Stomach (tissue), 4 donors: ENCODE measurements around the gene MESD.

Experiments used
- CTCF ChIP-seq, 7 experiments: fragments of 450-650 bp in 4 of 7; fragments of 200-600 bp in 3 of 7; sonication (generic) in 3 of 7; IDR thresholded peaks; one replicate each; pipeline ENCODE4 v1.5.1; 2016 to 2019; ENCODE audit warnings: antibody characterized with exemption in 7 of 7, control low read depth in 2 of 7, mild to moderate bottlenecking in 1 of 7
- EP300 ChIP-seq: sonication (generic); formaldehyde crosslinking; IDR thresholded peaks from one replicate; pipeline ENCODE4 v1.6.1; 2017; ENCODE audit warnings: antibody characterized with exemption
- POLR2A ChIP-seq, 4 donors: fragments of 450-650 bp; IDR thresholded peaks; one replicate each; pipeline ENCODE4 v1.6.1; 2016; ENCODE audit warnings: antibody characterized with exemption in 4 of 4, control low read depth in 2 of 4, mild to moderate bottlenecking in 1 of 4, moderate library complexity in 1 of 4

GRCh38 chr15:80924278-80924677, 65.3 kb downstream of the MESD start:
- TF ChIP-seq CTCF (IDR thresholded peaks at IDR 0.05) (no peak), EP300 (no peak), POLR2A (IDR thresholded peaks at IDR 0.05) (no peak)
